H1 (cell line): ENCODE data around the gene ZNF683. TPM values are rescaled to one million over a fixed set of nuclear protein-coding genes. Genes with fewer than 3 reads are reported as not detected.
A peak's percentile ranks its signal among the peaks of the same experiment; 100 is the strongest.

Source experiments
- CTCF ChIA-PET: fragments of 300-600 bp; sonication (Branson Sonifier 250); formaldehyde crosslinking; loops from one replicate; lab custom pipeline; 2021; ENCODE audit not compliant: partially characterized antibody; lab: Charles Lee
- POLR2A ChIA-PET: fragments of 300-600 bp; sonication (Branson Sonifier 250); formaldehyde crosslinking; loops from one replicate; lab custom pipeline; 2021; ENCODE audit warnings: inconsistent platforms; ENCODE audit not compliant: partially characterized antibody; lab: Charles Lee
- DNase-seq, 2 experiments: peaks; one replicate each; pipeline versions ENCODE4 v3.0.0 to v3.0.0-alpha.2; 2010 to 2022; ENCODE audit warnings: low spot score in 2 of 2, low read depth in 1 of 2, mixed read lengths in 1 of 2
- FAIRE-seq: peaks from 2 replicates; lab custom pipeline; 2011; peaks lifted over from hg19 to GRCh38; lab: Jason Lieb, UNC
- H2AFZ ChIP-seq: 2 replicates; pipeline ENCODE4 v1.8.1; 2012; ENCODE audit warnings: low read length, inconsistent platforms
- H2AK5ac ChIP-seq: 2 replicates; pipeline ENCODE4 v1.6.1; 2013; ENCODE audit warnings: low read depth, low read length
- H2BK120ac ChIP-seq: replicated peaks from 2 replicates; pipeline ENCODE3; 2013; ENCODE audit warnings: low read depth, low read length, inconsistent platforms
- H2BK12ac ChIP-seq: 2 replicates; pipeline ENCODE4 v1.6.1; 2013; ENCODE audit warnings: low read depth, low read length
- H2BK15ac ChIP-seq: 2 replicates; pipeline ENCODE4 v1.6.1; 2013; ENCODE audit warnings: low read length
- H2BK20ac ChIP-seq: 2 replicates; pipeline ENCODE4 v1.6.1; 2013; ENCODE audit warnings: low read length
- H2BK5ac ChIP-seq: 2 replicates; pipeline ENCODE4 v1.6.1; 2013; ENCODE audit warnings: low read depth, low read length
- H3K14ac ChIP-seq: 2 replicates; pipeline ENCODE4 v1.6.1; 2013; ENCODE audit warnings: inconsistent platforms; ENCODE audit not compliant: insufficient read length
- H3K18ac ChIP-seq: 2 replicates; pipeline ENCODE4 v1.6.1; 2013; ENCODE audit warnings: low read length; ENCODE audit errors: extremely low read depth
- H3K23ac ChIP-seq: 2 replicates; pipeline ENCODE4 v1.6.1; 2013; ENCODE audit warnings: inconsistent platforms; ENCODE audit not compliant: insufficient read length
- H3K23me2 ChIP-seq: 2 replicates; pipeline ENCODE4 v1.6.1; 2013; ENCODE audit warnings: low read depth, low read length
- H3K27ac ChIP-seq: 2 replicates; pipeline ENCODE4 v1.6.1; 2011; ENCODE audit warnings: low read depth, low read length, inconsistent platforms
- H3K27me3 ChIP-seq, 4 experiments: replicated peaks in 1 of 4; 1 replicate in 1 of 4; 2 replicates in 3 of 4; pipeline versions ENCODE4 v1.6.1 to v1.8.1; 2011 to 2013; ENCODE audit warnings: low read length in 3 of 4, mild to moderate bottlenecking in 3 of 4, inconsistent platforms in 2 of 4, mixed read lengths in 2 of 4, moderate library complexity in 1 of 4; ENCODE audit not compliant: control insufficient read depth in 3 of 4, insufficient read depth in 3 of 4; ENCODE audit errors: extremely low read depth in 1 of 4
- H3K36me3 ChIP-seq, 4 experiments: 2 replicates each; pipeline versions ENCODE4 v1.6.1 to v1.8.1; 2011 to 2013; ENCODE audit warnings: mild to moderate bottlenecking in 4 of 4, low read length in 3 of 4, moderate library complexity in 2 of 4, control low read depth in 1 of 4, inconsistent platforms in 1 of 4; ENCODE audit not compliant: insufficient read depth in 4 of 4, control insufficient read depth in 2 of 4
- H3K4ac ChIP-seq: replicated peaks from 2 replicates; pipeline ENCODE3; 2013; ENCODE audit warnings: low read length, low read depth, mixed read lengths, inconsistent platforms; ENCODE audit not compliant: insufficient read length
- H3K4me1 ChIP-seq, 4 experiments: replicated peaks in 1 of 4; 1 replicate in 1 of 4; 2 replicates in 3 of 4; pipeline versions ENCODE4 v1.6.1 to v1.8.1; 2011 to 2013; ENCODE audit warnings: low read length in 3 of 4, inconsistent platforms in 2 of 4, mixed read lengths in 1 of 4; ENCODE audit not compliant: insufficient read depth in 4 of 4, control insufficient read depth in 3 of 4
- H3K4me2 ChIP-seq, 2 experiments: 2 replicates each; pipeline versions ENCODE4 v1.6.1 to v1.8.1; 2011 to 2013; ENCODE audit warnings: low read depth in 2 of 2, low read length in 2 of 2, control low read depth in 1 of 2, inconsistent platforms in 1 of 2, mild to moderate bottlenecking in 1 of 2; ENCODE audit not compliant: insufficient read depth in 1 of 2
- H3K4me3 ChIP-seq, 4 experiments: fragments of 200-600, 300-600 bp in 1 of 4; sonication (generic), shearing (Covaris generic), sonication (Bioruptor Twin) in 1 of 4; 2 replicates each; pipeline versions ENCODE4 v1.5.1 to v1.8.1; 2011 to 2016; ENCODE audit warnings: low read length in 4 of 4, low read depth in 3 of 4, control low read depth in 2 of 4, inconsistent platforms in 2 of 4, mild to moderate bottlenecking in 2 of 4, mixed read lengths in 1 of 4, moderate library complexity in 1 of 4; ENCODE audit not compliant: insufficient read depth in 2 of 4; ENCODE audit errors: extremely low read depth in 1 of 4
- H3K56ac ChIP-seq: replicated peaks from 2 replicates; pipeline ENCODE3; 2013; ENCODE audit warnings: low read depth, mild to moderate bottlenecking, mixed read lengths, low read length, inconsistent platforms; ENCODE audit not compliant: insufficient read length
- H3K79me1 ChIP-seq: 2 replicates; pipeline ENCODE4 v1.6.1; 2013; ENCODE audit warnings: low read depth, low read length, control low read depth
- H3K79me2 ChIP-seq, 2 experiments: 2 replicates each; pipeline versions ENCODE4 v1.6.1 to v1.8.1; 2012 to 2013; ENCODE audit warnings: low read length in 2 of 2, mild to moderate bottlenecking in 2 of 2, inconsistent platforms in 1 of 2; ENCODE audit not compliant: insufficient read depth in 2 of 2, control insufficient read depth in 1 of 2
- H3K9ac ChIP-seq, 4 experiments: replicated peaks in 1 of 4; 1 replicate in 1 of 4; 2 replicates in 3 of 4; pipeline versions ENCODE4 v1.6.1 to v1.8.1; 2011 to 2013; ENCODE audit warnings: low read depth in 3 of 4, low read length in 3 of 4, control low read depth in 2 of 4, mild to moderate bottlenecking in 2 of 4, moderate library complexity in 2 of 4, inconsistent platforms in 1 of 4; ENCODE audit errors: extremely low read depth in 1 of 4
- H3K9me3 ChIP-seq, 2 experiments: 2 replicates each; pipeline versions ENCODE4 v1.6.1 to v1.8.1; 2012 to 2013; ENCODE audit warnings: mild to moderate bottlenecking in 2 of 2, moderate library complexity in 2 of 2, control low read depth in 1 of 2, inconsistent platforms in 1 of 2, low read depth in 1 of 2, low read length in 1 of 2, mixed read lengths in 1 of 2; ENCODE audit not compliant: insufficient read depth in 2 of 2
- H4K20me1 ChIP-seq, 2 experiments: replicated peaks in 1 of 2; 2 replicates each; pipeline versions ENCODE3 to v1.8.1; 2011 to 2013; ENCODE audit warnings: inconsistent platforms in 2 of 2, low read length in 2 of 2, mild to moderate bottlenecking in 1 of 2; ENCODE audit not compliant: insufficient read depth in 2 of 2, control insufficient read depth in 1 of 2
- H4K5ac ChIP-seq: 2 replicates; pipeline ENCODE4 v1.6.1; 2013; ENCODE audit warnings: low read length, low read depth, mixed read lengths, inconsistent platforms; ENCODE audit not compliant: insufficient read length
- H4K8ac ChIP-seq: 2 replicates; pipeline ENCODE4 v1.8.0; 2013; ENCODE audit warnings: mild to moderate bottlenecking, moderate library complexity, low read length, inconsistent platforms; ENCODE audit not compliant: insufficient read depth; ENCODE audit errors: extremely low read depth
- H4K91ac ChIP-seq: replicated peaks from 2 replicates; pipeline ENCODE3; 2013; ENCODE audit warnings: low read length, mixed read lengths, inconsistent platforms; ENCODE audit not compliant: insufficient read length
- CHD1 ChIP-seq: IDR thresholded peaks from 2 replicates; pipeline ENCODE4 v1.6.1; 2012; ENCODE audit warnings: low read depth, low read length, improper control_type of control experiment
- CHD2 ChIP-seq: IDR thresholded peaks from 2 replicates; pipeline ENCODE4 v1.6.1; 2012; ENCODE audit warnings: low read length, improper control_type of control experiment
- GABPA ChIP-seq: IDR thresholded peaks from 2 replicates; pipeline ENCODE4 v1.6.1; 2011; ENCODE audit warnings: mild to moderate bottlenecking, low read length, moderate library complexity, borderline replicate concordance; ENCODE audit not compliant: insufficient read depth
- KDM5A ChIP-seq: fragments of 200-600 bp; IDR thresholded peaks from 2 replicates; pipeline ENCODE4 v1.7.1; 2012; ENCODE audit warnings: mild to moderate bottlenecking, low read length, inconsistent platforms, mixed read lengths
- NRF1 ChIP-seq: IDR thresholded peaks from 2 replicates; pipeline ENCODE4 v1.6.1; 2011; ENCODE audit warnings: mild to moderate bottlenecking, low read depth, low read length, improper control_type of control experiment
- RFX5 ChIP-seq: IDR thresholded peaks from 2 replicates; pipeline ENCODE4 v1.6.1; 2011; ENCODE audit warnings: low read depth, low read length, improper control_type of control experiment, borderline replicate concordance
- SIN3A ChIP-seq, 2 experiments: IDR thresholded peaks in 1 of 2; conservative IDR thresholded peaks in 1 of 2; 2 replicates each; pipeline ENCODE4 v1.6.1; 2011 to 2012; ENCODE audit warnings: low read length in 2 of 2, improper control_type of control experiment in 1 of 2, low read depth in 1 of 2, mild to moderate bottlenecking in 1 of 2
- SP1 ChIP-seq: IDR thresholded peaks from 2 replicates; pipeline ENCODE4 v1.6.1; 2011; ENCODE audit warnings: low read depth, low read length
- SRF ChIP-seq: IDR thresholded peaks from 2 replicates; pipeline ENCODE4 v1.6.1; 2011; ENCODE audit warnings: mild to moderate bottlenecking, low read depth, low read length, moderate library complexity
- TAF7 ChIP-seq: optimal IDR thresholded peaks from 2 replicates; pipeline ENCODE3; 2011; ENCODE audit warnings: low read depth, mild to moderate bottlenecking, inconsistent platforms, low read length, moderate library complexity, borderline replicate concordance
- TEAD4 ChIP-seq: IDR thresholded peaks from 2 replicates; pipeline ENCODE4 v1.6.1; 2012; ENCODE audit warnings: low read depth, low read length, inconsistent platforms, mixed read lengths
- WGBS, 2 experiments: shearing (Covaris generic) in 1 of 2; methylation state at CpG; one replicate each; pipeline versions ENCODE4 v1.1.6 to v1.1.7; 2013 to 2015; ENCODE audit warnings: low lambda C conversion rate in 2 of 2, mixed read lengths in 2 of 2, inconsistent platforms in 1 of 2, low coverage in 1 of 2, missing lambda C conversion rate in 1 of 2; ENCODE audit not compliant: insufficient replicate concordance in 2 of 2, insufficient coverage in 1 of 2, insufficient read length in 1 of 2; ENCODE audit errors: extremely low coverage in 1 of 2, missing lambda C conversion rate in 1 of 2; 5-methylcytosine and 5-hydroxymethylcytosine counted together
- polyA plus RNA-seq, 7 experiments: library from polyadenylated mRNA; depleted of rRNA in 3 of 7; stranded (reverse) in 5 of 7; unstranded in 2 of 7; fragments of >200 nt in 5 of 7; fragments of 200-250 nt in 2 of 7; gene quantifications; 1 replicate in 5 of 7; 2 replicates in 1 of 7; 4 replicates in 1 of 7; pipeline versions ENCODE4 v1.2.1 to v1.2.3, GENCODE V29; 2011 to 2013; ENCODE audit warnings: missing spikeins in 2 of 7, mixed read lengths in 2 of 7
- total RNA-seq: library from RNA; stranded (reverse); fragmentation: NEBNext Ultra II Directional; extraction: Animal tissue kit (Norgen Biotek cat#: 25700); gene quantifications from 2 replicates; pipeline ENCODE4 v1.2.1, GENCODE V29; 2021

Gene ZNF683
- total and polyA plus RNA-seq, 2 of the 8 experiments (the other 6 are each of a cell fraction or from before 2014, with no cell fraction given), result not detected

GRCh38 chr1:26321315-26322041 lies 51.1 kb downstream of the ZNF683 start:
- Histone ChIP-seq H3K18ac (no peak overlapping the region), H2AFZ (no peak overlapping the region), H4K91ac (no peak overlapping the region), H2AK5ac (no peak overlapping the region), H3K79me2 (no peaks in the 10 kb centered on the region), H3K27me3 (no peaks in the 10 kb centered on the region), H2BK15ac (no peak overlapping the region), H3K23me2 (no peaks in the 10 kb centered on the region), H3K9me3 (no peaks in the 10 kb centered on the region), H3K56ac (no peak overlapping the region), H2BK120ac (no peak overlapping the region), H2BK20ac (no peak overlapping the region), H4K20me1 (peaks cover 0 to 2% of the 10 kb centered on the region in 2 experiments), H3K4ac (no peak overlapping the region), H3K4me1 (peaks cover 4 to 8% (median 6%) of the 10 kb centered on the region in 4 experiments), H3K23ac (no peak overlapping the region), H3K14ac (no peak overlapping the region), H3K36me3 (peaks cover 7 to 22% (median 18%) of the 10 kb centered on the region in 4 experiments; a peak in 7 of 8 replicates), H3K4me2 (no peak overlapping the region), H2BK5ac (no peak overlapping the region), H3K27ac (no peak overlapping the region), H4K8ac (no peak overlapping the region), H3K9ac (no peak overlapping the region), H4K5ac (no peak overlapping the region), H3K79me1 (no peaks in the 10 kb centered on the region), H2BK12ac (no peak overlapping the region), H3K4me3 (no peak overlapping the region)
- peak; percentile 64 to 100 for DNase-seq
- FAIRE-seq, result peak; percentile 92
- WGBS, 2 experiments, result 52% methylated on average over 16 of the region's 16 CpGs; no CpG with 5 or more reads in 1 of the 2 experiments
- CTCF ChIA-PET, result interaction anchor here (0.6 to 57.0 kb wide), 31 partner anchors 9 to 219 kb away, joined by 3 to 1530 read pairs (median 5); partner anchors contain the start of genes CRYBG2, SH3BGRL3 and UBXN11
- POLR2A ChIA-PET, result interaction anchor here (0.6 to 5.0 kb wide), 12 partner anchors 9 to 149 kb away, joined by 3 to 27 read pairs (median 3); partner anchors contain the start of gene SH3BGRL3
- TF ChIP-seq CHD1 (no peak), KDM5A (no peak), SP1 (no peak), TAF7 (peak; percentile 26), RFX5 (no peak), GABPA (peak; percentile 39; the same call in 1 of the 2 replicates), SRF (no peak), CHD2 (peak; percentile 59; the same call in 1 of the 2 replicates), SIN3A (conservative IDR thresholded peaks at IDR 0.05 in 1 of 2, IDR thresholded peaks at IDR 0.05 in 1 of 2; ENCODE audit: low read depth in 1 of 2, low read length in 2 of 2) (no peak), TEAD4 (no peak), NRF1 (no peak)
